ENCODE measurements around the gene CCDC30. TPM values are rescaled to one million over a fixed set of nuclear protein-coding genes. Genes with fewer than 3 reads are reported as not detected.

Gene CCDC30
- total and polyA plus RNA-seq, 5 donors from 2014 or later: 0.40 to 6.1 (median 1.3) TPM

DNA sequence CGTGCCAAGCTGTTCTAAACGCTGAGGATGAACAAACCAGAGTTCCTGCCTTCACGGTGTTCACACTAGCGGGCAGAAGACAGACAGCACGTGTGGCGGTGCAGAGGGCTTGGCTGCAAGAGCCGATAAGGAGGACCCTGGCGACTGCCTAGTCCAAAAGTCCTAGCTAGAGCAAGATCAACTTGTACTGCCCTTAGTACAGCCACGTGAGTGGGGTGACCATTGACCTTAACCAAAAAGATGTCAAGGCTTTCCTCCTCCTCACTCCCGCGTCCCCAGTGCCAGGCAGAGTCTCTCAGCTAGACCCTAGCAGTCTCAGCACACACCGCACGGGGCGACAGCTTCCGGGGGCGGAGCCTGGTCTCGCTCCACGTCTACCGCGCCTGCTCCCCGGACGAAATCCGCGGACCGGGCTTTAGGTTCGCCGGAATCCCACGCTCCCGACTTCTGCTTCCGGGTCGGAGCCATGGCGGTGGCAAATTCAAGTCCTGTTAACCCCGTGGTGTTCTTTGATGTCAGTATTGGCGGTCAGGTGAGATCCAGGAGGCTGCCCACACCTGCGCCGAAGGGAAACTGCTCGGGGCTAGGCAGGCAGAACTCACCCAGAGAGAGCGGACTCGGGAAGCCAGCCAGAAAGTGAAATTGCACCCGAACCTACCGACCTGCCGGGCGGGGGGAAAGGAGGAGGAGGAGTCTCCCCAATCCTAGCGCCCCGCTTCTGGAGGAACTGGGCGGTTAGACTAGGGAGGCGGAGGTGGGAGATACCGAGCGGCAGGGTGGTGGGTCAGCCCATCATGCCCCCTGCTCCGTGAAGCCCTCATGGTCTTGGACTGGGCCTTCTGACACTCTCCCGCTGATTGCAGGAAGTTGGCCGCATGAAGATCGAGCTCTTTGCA, 195.1 kb downstream of the CCDC30 start, which contains the start of gene PPIH:
PPIH (plus strand) TSS at position 443 of the 896 bp plus-strand sequence; CDS start at position 467, 24 bp downstream.
- H3K27ac ChIP-seq (ENCODE audit: insufficient read depth, low read length, poor library complexity, severe bottlenecking): peak within 1 kb of the TSS; percentile 80
- peaks cover 10% of the 10 kb centered on the region for H3K36me3 ChIP-seq (ENCODE audit: control insufficient read depth, insufficient read depth, low read length)
- H3K4me3 ChIP-seq (ENCODE audit: low read depth, low read length): peak within 1 kb of the TSS; percentile 91
- H3K9me3 ChIP-seq (ENCODE audit: control insufficient read depth in 2 of 2, low read length in 2 of 2): no peaks in the 10 kb centered on the region
- no peaks in the 10 kb centered on the region for H3K27me3 ChIP-seq (ENCODE audit: control insufficient read depth, insufficient read depth, low read length)
- ATAC-seq (ENCODE audit: low read depth in 2 of 2): peak; percentile 99
- H3K27ac Mint-ChIP-seq: peak within 1 kb of the TSS; percentile 91 to 95 (median 95)
- peaks cover 0 to 1% (median 0%) of the 10 kb centered on the region in 7 donors for H3K9me3 Mint-ChIP-seq
- H3K4me3 Mint-ChIP-seq: peak within 1 kb of the TSS; percentile 96 to 100 (median 98)
- peak; percentile 92 to 97 (median 93) for DNase-seq
- peaks cover 29% of the 10 kb centered on the region for H3K4me1 ChIP-seq (ENCODE audit: control insufficient read depth, insufficient read depth, low read length, poor library complexity, severe bottlenecking)
- peaks cover 23 to 48% (median 34%) of the 10 kb centered on the region in 4 donors for H3K4me1 Mint-ChIP-seq
- no peaks in the 10 kb centered on the region for H3K27me3 Mint-ChIP-seq
- H3K36me3 Mint-ChIP-seq: peaks cover 18% of the 10 kb centered on the region

DNA sequence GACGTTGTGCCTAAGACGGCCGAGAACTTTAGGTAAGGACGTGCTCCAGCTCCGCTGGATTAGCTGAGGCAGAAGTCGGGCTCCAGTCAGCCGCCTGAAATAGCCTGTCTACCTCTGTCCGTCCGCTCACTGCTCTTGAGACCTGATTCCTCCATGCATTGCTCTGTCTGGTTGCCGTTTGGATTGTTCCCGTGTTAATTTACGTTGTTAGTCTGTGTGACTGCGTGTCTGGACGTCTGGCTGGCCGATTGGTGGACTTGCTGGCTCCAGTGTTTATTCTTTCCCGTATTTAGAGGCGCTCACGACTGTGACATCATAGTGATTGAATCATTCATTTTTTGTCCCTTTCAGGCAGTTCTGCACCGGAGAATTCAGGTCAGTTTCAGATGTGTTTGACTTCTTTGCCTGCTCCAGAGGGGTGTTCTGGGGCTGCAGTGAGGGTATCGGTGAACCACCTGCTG, 195.8 kb downstream of the CCDC30 start:
- peaks cover 0 to 1% (median 0%) of the 10 kb centered on the region in 7 donors for H3K9me3 Mint-ChIP-seq
- ATAC-seq (ENCODE audit: low read depth in 2 of 2) (no peak), DNase-seq (no peak)
- Histone ChIP-seq H3K4me1 (ENCODE audit: control insufficient read depth, insufficient read depth, low read length, poor library complexity, severe bottlenecking) (peaks cover 29% of the 10 kb centered on the region), H3K27ac (ENCODE audit: insufficient read depth, low read length, poor library complexity, severe bottlenecking) (peak overlapping the region; percentile 80), H3K4me3 (ENCODE audit: low read depth, low read length) (peak overlapping the region; percentile 91), H3K9me3 (ENCODE audit: control insufficient read depth in 2 of 2, low read length in 2 of 2) (no peaks in the 10 kb centered on the region), H3K36me3 (ENCODE audit: control insufficient read depth, insufficient read depth, low read length) (peaks cover 15% of the 10 kb centered on the region), H3K27me3 (ENCODE audit: control insufficient read depth, insufficient read depth, low read length) (no peaks in the 10 kb centered on the region)
- H3K27ac Mint-ChIP-seq: peak overlapping the region; percentile 91 to 95 (median 95)
- no peaks in the 10 kb centered on the region for H3K27me3 Mint-ChIP-seq
- H3K4me3 Mint-ChIP-seq: peak overlapping the region; percentile 96 to 100 (median 98)
- H3K36me3 Mint-ChIP-seq: peaks cover 22% of the 10 kb centered on the region
- peaks cover 23 to 48% (median 35%) of the 10 kb centered on the region in 4 donors for H3K4me1 Mint-ChIP-seq

DNA sequence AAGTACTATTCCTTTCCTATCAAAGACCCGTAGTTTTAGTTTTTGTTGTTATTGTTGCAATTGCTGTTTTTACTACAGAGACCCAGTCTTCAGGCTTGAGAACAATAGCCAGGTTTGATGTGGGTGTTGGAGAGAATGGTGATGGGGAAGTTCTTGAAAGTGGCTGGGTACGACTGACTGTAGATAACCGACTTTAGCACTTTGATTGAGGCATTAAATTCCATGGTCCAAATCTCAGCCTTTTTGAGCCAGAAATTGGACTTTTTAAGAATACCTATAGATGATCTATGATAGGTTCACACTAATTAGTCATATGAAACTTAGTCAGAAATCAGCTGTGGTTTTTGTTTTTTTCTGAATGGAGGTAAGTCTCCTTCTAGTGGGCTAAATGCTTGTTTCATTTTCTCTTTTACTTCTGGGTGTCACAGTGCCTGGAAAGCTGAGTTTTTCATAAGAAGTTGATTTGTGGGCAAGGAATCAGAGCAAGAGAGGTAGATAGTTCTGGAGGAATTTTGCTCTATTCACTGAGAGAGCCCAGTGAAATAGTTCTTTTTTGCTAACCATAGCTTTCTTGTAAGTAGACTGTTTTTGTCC, 197.9 kb downstream of the CCDC30 start:
- no peak for ATAC-seq (ENCODE audit: low read depth in 2 of 2)
- peaks cover 0 to 1% (median 0%) of the 10 kb centered on the region in 7 donors for H3K9me3 Mint-ChIP-seq
- H3K4me1 ChIP-seq (ENCODE audit: control insufficient read depth, insufficient read depth, low read length, poor library complexity, severe bottlenecking): peaks cover 29% of the 10 kb centered on the region
- H3K27me3 ChIP-seq (ENCODE audit: control insufficient read depth, insufficient read depth, low read length): no peaks in the 10 kb centered on the region
- no peak overlapping the region for H3K27ac ChIP-seq (ENCODE audit: insufficient read depth, low read length, poor library complexity, severe bottlenecking)
- no peak overlapping the region for H3K4me3 ChIP-seq (ENCODE audit: low read depth, low read length)
- peak overlapping the region; percentile 26 to 52 (median 41) for H3K27ac Mint-ChIP-seq
- H3K4me1 Mint-ChIP-seq: peaks cover 23 to 46% (median 34%) of the 10 kb centered on the region in 4 donors
- H3K36me3 ChIP-seq (ENCODE audit: control insufficient read depth, insufficient read depth, low read length): peaks cover 34% of the 10 kb centered on the region
- H3K4me3 Mint-ChIP-seq: peak overlapping the region; percentile 23 to 98 (median 80)
- DNase-seq: peak in 1 of 3 donors; percentile 77
- peaks cover 30% of the 10 kb centered on the region for H3K36me3 Mint-ChIP-seq
- no peaks in the 10 kb centered on the region for H3K27me3 Mint-ChIP-seq
- no peaks in the 10 kb centered on the region for H3K9me3 ChIP-seq (ENCODE audit: control insufficient read depth in 2 of 2, low read length in 2 of 2)

DNA sequence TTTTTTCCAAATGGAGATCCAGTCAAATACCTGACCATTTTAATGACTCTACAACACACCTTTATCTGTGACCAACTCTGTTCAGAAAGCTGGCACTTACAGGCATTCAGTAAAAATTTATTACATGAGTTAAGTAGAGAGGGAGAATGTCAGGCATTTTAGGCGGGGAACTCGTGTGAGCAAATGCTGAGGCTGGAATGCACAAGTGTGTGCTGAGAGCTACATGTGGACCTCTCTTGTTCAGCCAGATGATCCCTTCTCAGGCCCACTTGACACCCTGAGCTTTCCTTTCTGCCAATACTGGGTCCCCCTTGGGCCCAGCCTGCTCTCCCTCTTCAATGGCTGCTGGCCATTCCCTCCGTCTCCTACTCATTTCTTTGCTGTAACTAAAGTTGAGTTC, 206.8 kb downstream of the CCDC30 start:
- Histone ChIP-seq H3K9me3 (ENCODE audit: control insufficient read depth in 2 of 2, low read length in 2 of 2) (no peaks in the 10 kb centered on the region), H3K4me1 (ENCODE audit: control insufficient read depth, insufficient read depth, low read length, poor library complexity, severe bottlenecking) (no peaks in the 10 kb centered on the region), H3K27ac (ENCODE audit: insufficient read depth, low read length, poor library complexity, severe bottlenecking) (no peak overlapping the region), H3K27me3 (ENCODE audit: control insufficient read depth, insufficient read depth, low read length) (no peaks in the 10 kb centered on the region), H3K36me3 (ENCODE audit: control insufficient read depth, insufficient read depth, low read length) (peaks cover 59% of the 10 kb centered on the region), H3K4me3 (ENCODE audit: low read depth, low read length) (no peak overlapping the region)
- ATAC-seq (ENCODE audit: low read depth in 2 of 2): no peak
- H3K36me3 Mint-ChIP-seq: peaks cover 57% of the 10 kb centered on the region
- H3K4me3 Mint-ChIP-seq: no peak overlapping the region
- no peaks in the 10 kb centered on the region for H3K27me3 Mint-ChIP-seq
- H3K9me3 Mint-ChIP-seq: no peaks in the 10 kb centered on the region
- peaks cover 0 to 10% (median 3%) of the 10 kb centered on the region in 4 donors for H3K4me1 Mint-ChIP-seq
- H3K27ac Mint-ChIP-seq: no peak overlapping the region
- no peak for DNase-seq

DNA sequence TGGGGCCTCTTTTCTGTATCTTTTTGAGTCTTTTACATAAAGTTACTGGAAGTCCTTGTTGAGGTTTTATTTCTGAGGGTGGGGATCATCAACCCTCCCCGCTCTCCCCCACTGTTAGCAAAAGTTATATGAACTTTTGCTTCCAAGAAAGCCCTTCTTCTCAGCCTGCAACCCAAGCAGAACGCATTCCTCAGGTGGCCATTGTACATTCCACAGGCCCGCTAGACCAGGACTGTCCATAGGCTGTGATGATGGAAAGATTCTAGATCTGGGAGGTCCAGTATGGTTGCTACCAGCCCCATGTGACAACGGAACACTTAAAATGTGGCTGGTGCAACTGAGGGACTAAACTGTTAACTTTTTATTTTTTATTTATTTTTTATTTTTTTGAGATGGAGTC, 207.3 kb downstream of the CCDC30 start:
- Mint-ChIP-seq H3K27ac (no peak overlapping the region), H3K36me3 (peaks cover 60% of the 10 kb centered on the region), H3K9me3 (no peaks in the 10 kb centered on the region), H3K4me3 (no peak overlapping the region), H3K27me3 (no peaks in the 10 kb centered on the region), H3K4me1 (peaks cover 0 to 10% (median 3%) of the 10 kb centered on the region in 4 donors)
- Histone ChIP-seq H3K36me3 (ENCODE audit: control insufficient read depth, insufficient read depth, low read length) (peaks cover 60% of the 10 kb centered on the region), H3K4me3 (ENCODE audit: low read depth, low read length) (no peak overlapping the region), H3K9me3 (ENCODE audit: control insufficient read depth in 2 of 2, low read length in 2 of 2) (no peaks in the 10 kb centered on the region), H3K27ac (ENCODE audit: insufficient read depth, low read length, poor library complexity, severe bottlenecking) (no peak overlapping the region), H3K27me3 (ENCODE audit: control insufficient read depth, insufficient read depth, low read length) (no peaks in the 10 kb centered on the region), H3K4me1 (ENCODE audit: control insufficient read depth, insufficient read depth, low read length, poor library complexity, severe bottlenecking) (no peaks in the 10 kb centered on the region)
- DNase-seq (no peak), ATAC-seq (ENCODE audit: low read depth in 2 of 2) (no peak)

DNA sequence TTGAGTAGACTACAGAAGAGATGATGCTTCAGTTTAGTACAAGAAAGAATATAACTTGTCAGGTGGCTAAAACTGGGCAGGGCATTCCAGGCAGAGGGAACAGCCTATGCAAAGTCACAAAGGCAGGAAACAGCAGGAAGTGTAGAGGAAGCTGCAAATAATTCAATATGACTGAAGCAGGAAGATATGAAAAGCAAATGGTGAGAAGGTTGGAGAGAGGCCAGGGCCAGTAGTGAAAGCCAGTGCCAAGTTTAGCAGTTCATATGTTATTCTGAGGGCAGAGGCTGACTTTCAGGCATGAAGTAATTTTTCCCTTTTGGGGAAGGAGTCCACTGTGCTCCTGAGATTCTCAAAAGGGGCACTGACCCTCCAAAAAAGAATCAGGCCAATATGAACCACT, 211.1 kb downstream of the CCDC30 start:
- Mint-ChIP-seq H3K27ac (no peak overlapping the region), H3K4me1 (peaks cover 0 to 11% (median 2%) of the 10 kb centered on the region in 4 donors), H3K36me3 (peaks cover 44% of the 10 kb centered on the region)

DNA sequence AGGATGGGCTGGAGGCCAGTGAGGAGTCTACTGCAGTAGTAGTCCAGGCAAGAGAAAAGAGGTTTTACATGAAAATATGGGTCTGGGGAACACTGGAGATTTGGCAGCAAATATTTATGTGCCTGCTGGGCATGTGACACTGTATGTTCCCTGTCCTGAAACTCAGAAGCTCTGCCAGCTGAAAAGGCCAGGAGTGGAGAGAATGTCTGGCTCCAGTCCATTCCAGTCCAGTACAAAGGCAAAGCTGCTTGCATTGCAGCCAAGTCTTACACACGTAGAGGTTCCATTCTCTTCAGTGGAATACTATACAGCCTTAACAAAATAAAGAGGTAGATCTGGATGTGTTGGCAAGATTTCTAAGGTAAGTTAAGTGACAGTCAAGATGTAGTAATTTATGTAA, 211.6 kb downstream of the CCDC30 start:
- H3K4me3 ChIP-seq (ENCODE audit: low read depth, low read length): no peak overlapping the region
- no peaks in the 10 kb centered on the region for H3K27me3 ChIP-seq (ENCODE audit: control insufficient read depth, insufficient read depth, low read length)
- no peak overlapping the region for H3K27ac ChIP-seq (ENCODE audit: insufficient read depth, low read length, poor library complexity, severe bottlenecking)
- Mint-ChIP-seq H3K9me3 (no peaks in the 10 kb centered on the region), H3K36me3 (peaks cover 41% of the 10 kb centered on the region), H3K27ac (no peak overlapping the region), H3K27me3 (no peaks in the 10 kb centered on the region), H3K4me3 (no peak overlapping the region), H3K4me1 (peaks cover 0 to 11% (median 3%) of the 10 kb centered on the region in 4 donors)
- no peaks in the 10 kb centered on the region for H3K4me1 ChIP-seq (ENCODE audit: control insufficient read depth, insufficient read depth, low read length, poor library complexity, severe bottlenecking)
- DNase-seq (no peak), ATAC-seq (ENCODE audit: low read depth in 2 of 2) (no peak)
- H3K36me3 ChIP-seq (ENCODE audit: control insufficient read depth, insufficient read depth, low read length): peaks cover 30% of the 10 kb centered on the region
- no peaks in the 10 kb centered on the region for H3K9me3 ChIP-seq (ENCODE audit: control insufficient read depth in 2 of 2, low read length in 2 of 2)

More for the DNA sequence above, 211.1 kb downstream of the CCDC30 start:
- no peaks in the 10 kb centered on the region for H3K9me3 ChIP-seq (ENCODE audit: control insufficient read depth in 2 of 2, low read length in 2 of 2)
- H3K27me3 Mint-ChIP-seq: no peaks in the 10 kb centered on the region
- no peak overlapping the region for H3K27ac ChIP-seq (ENCODE audit: insufficient read depth, low read length, poor library complexity, severe bottlenecking)
- peaks cover 32% of the 10 kb centered on the region for H3K36me3 ChIP-seq (ENCODE audit: control insufficient read depth, insufficient read depth, low read length)
- no peak overlapping the region for H3K4me3 ChIP-seq (ENCODE audit: low read depth, low read length)
- no peaks in the 10 kb centered on the region for H3K4me1 ChIP-seq (ENCODE audit: control insufficient read depth, insufficient read depth, low read length, poor library complexity, severe bottlenecking)
- no peak for ATAC-seq (ENCODE audit: low read depth in 2 of 2)
- no peaks in the 10 kb centered on the region for H3K9me3 Mint-ChIP-seq
- no peaks in the 10 kb centered on the region for H3K27me3 ChIP-seq (ENCODE audit: control insufficient read depth, insufficient read depth, low read length)
- H3K4me3 Mint-ChIP-seq: no peak overlapping the region
- no peak for DNase-seq
